Measurements from ENCODE around the gene CHST7. TPM values are rescaled to one million over a fixed set of nuclear protein-coding genes. Genes with fewer than 3 reads are reported as not detected.

Gene CHST7
- total and polyA plus RNA-seq, 9 donors: 5.9 to 144 (median 25.3) TPM

- 22 to 33% (median 31%) methylated on average over 6 of the region's 6 CpGs for WGBS, 3 donors
- no peak for TF ChIP-seq POLR2A (IDR thresholded peaks at IDR 0.05)
- TF ChIP-seq, protein P1, sequence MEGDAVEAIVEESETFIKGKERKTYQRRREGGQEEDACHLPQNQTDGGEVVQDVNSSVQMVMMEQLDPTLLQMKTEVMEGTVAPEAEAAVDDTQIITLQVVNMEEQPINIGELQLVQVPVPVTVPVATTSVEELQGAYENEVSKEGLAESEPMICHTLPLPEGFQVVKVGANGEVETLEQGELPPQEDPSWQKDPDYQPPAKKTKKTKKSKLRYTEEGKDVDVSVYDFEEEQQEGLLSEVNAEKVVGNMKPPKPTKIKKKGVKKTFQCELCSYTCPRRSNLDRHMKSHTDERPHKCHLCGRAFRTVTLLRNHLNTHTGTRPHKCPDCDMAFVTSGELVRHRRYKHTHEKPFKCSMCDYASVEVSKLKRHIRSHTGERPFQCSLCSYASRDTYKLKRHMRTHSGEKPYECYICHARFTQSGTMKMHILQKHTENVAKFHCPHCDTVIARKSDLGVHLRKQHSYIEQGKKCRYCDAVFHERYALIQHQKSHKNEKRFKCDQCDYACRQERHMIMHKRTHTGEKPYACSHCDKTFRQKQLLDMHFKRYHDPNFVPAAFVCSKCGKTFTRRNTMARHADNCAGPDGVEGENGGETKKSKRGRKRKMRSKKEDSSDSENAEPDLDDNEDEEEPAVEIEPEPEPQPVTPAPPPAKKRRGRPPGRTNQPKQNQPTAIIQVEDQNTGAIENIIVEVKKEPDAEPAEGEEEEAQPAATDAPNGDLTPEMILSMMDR (IDR thresholded peaks at IDR 0.05): no peak
- no peak for TF ChIP-seq EP300 (IDR thresholded peaks at IDR 0.05)
- no peak for DNase-seq
- Histone ChIP-seq H3K36me3 (no peaks in the 10 kb centered on the region), H3K4me3 (no peak overlapping the region), H3K4me1 (ENCODE audit: insufficient read depth) (peaks cover 4% of the 10 kb centered on the region), H3K27ac (no peak overlapping the region), H3K9me3 (no peaks in the 10 kb centered on the region), H3K27me3 (no peaks in the 10 kb centered on the region)
- intact Hi-C loops (cut with DNase I): no loop called here
Measured at GRCh38 chrX:46601283-46601682, 27.7 kb downstream of the CHST7 start.

- TF ChIP-seq POLR2A (IDR thresholded peaks at IDR 0.05) (no peak), EP300 (IDR thresholded peaks at IDR 0.05) (no peak)
- TF ChIP-seq, protein P1 (IDR thresholded peaks at IDR 0.05): no peak
- no peak overlapping the region for H3K27ac ChIP-seq
- no peaks in the 10 kb centered on the region for H3K27me3 ChIP-seq
- intact Hi-C loops (cut with DNase I): no loop called here
- no peak for DNase-seq
- H3K36me3 ChIP-seq: no peaks in the 10 kb centered on the region
- H3K4me1 ChIP-seq (ENCODE audit: insufficient read depth): peaks cover 4% of the 10 kb centered on the region
- H3K9me3 ChIP-seq: no peaks in the 10 kb centered on the region
- no peak overlapping the region for H3K4me3 ChIP-seq
- 82 to 86% (median 83%) methylated on average over 6 of the region's 6 CpGs for WGBS, 3 donors
Measured at GRCh38 chrX:46602468-46603102, 29.0 kb downstream of the CHST7 start.

GRCh38 chrX:46607916-46608315 lies 34.4 kb downstream of the CHST7 start:
- H3K27ac ChIP-seq: no peak overlapping the region
- H3K4me1 ChIP-seq (ENCODE audit: insufficient read depth): peaks cover under 1% of the 10 kb centered on the region
- intact Hi-C loops (cut with DNase I): no loop called here
- no peak overlapping the region for H3K4me3 ChIP-seq
- WGBS, 3 donors: 69 to 85% (median 82%) methylated on average over 11 of the region's 11 CpGs
- no peak for DNase-seq
- no peaks in the 10 kb centered on the region for H3K27me3 ChIP-seq
- no peaks in the 10 kb centered on the region for H3K9me3 ChIP-seq
- H3K36me3 ChIP-seq: no peaks in the 10 kb centered on the region
- TF ChIP-seq EP300 (IDR thresholded peaks at IDR 0.05) (no peak), POLR2A (IDR thresholded peaks at IDR 0.05) (no peak)

DNA sequence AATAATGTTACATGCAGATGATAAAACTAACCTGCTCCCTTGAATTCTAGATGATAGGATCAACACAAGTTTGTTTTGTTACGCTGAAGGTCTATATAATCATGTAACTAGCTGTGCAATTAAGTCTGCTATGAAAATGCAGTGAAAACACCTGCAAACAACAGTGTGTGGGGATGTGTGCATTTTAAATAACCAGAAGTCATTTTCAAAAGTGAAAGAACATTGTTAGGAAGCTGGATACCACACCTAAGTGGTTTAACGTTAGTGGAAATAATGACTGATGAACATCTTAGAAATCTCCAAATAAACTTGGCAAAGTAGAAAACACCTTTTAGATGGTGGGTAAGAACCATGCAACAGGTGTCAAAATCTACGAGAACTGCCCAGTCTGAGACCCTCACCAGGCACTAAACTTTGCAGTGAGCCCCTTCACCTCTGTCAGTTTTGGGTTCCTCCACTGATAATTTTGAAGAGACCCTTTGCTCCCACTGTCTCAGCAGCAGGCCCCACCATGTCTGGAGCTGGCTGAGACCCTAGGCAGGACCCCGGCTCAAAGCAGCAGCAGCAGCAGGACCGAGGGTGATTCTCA lies 36.6 kb downstream of the CHST7 start:
- DNase-seq: no peak
- TF ChIP-seq, protein P1 (IDR thresholded peaks at IDR 0.05): no peak
- TF ChIP-seq EP300 (IDR thresholded peaks at IDR 0.05): no peak
- no peak for TF ChIP-seq POLR2A (IDR thresholded peaks at IDR 0.05)
- 68 to 74% (median 73%) methylated on average over 5 of the region's 5 CpGs for WGBS, 3 donors
- Histone ChIP-seq H3K9me3 (no peaks in the 10 kb centered on the region), H3K27ac (no peak overlapping the region), H3K4me1 (ENCODE audit: insufficient read depth) (no peaks in the 10 kb centered on the region), H3K4me3 (no peak overlapping the region), H3K27me3 (no peaks in the 10 kb centered on the region), H3K36me3 (no peaks in the 10 kb centered on the region)
- intact Hi-C loops (cut with DNase I): no loop called here

DNA sequence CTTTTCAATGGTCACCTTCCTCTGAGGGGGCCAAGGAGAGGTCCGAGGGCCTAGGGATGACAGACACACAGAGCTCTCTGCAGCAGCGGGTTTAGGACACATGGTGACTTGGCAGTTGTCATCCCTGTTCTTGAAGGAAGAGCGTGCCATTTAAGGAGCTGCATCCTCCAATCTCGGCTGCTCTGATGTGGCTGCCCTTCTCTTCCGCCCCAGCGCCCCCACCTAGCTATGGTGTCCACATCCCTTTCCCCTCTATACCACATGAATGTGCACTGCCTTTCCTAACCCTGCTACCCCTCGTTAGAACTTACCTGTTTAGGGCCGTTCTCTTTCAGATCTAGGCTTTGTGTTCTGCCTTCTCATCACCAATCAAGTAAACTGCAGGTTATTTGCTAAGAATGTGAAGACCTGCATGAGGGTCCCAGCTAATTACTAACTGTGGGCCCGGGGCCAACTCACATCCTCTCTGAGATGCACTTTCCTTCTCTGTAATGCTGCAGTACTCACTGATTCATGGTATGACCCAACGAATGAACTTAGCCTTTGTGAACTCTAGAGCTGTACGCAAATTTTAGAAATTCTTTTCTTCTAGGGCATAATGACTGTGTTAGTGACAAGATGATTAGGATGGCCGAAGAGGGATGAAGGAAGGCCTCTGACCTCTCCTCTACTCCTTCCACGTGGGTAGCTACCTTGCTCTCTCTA lies 38.2 kb downstream of the CHST7 start:
- Histone ChIP-seq H3K36me3 (no peaks in the 10 kb centered on the region), H3K27ac (no peak overlapping the region), H3K4me3 (no peak overlapping the region), H3K4me1 (ENCODE audit: insufficient read depth) (no peaks in the 10 kb centered on the region), H3K9me3 (no peaks in the 10 kb centered on the region), H3K27me3 (no peaks in the 10 kb centered on the region)
- 72 to 76% (median 75%) methylated on average over 13 of the region's 13 CpGs for WGBS, 3 donors
- TF ChIP-seq POLR2A (IDR thresholded peaks at IDR 0.05) (no peak), EP300 (IDR thresholded peaks at IDR 0.05) (no peak)
- TF ChIP-seq, protein P1 (IDR thresholded peaks at IDR 0.05): no peak
- no peak for DNase-seq
- intact Hi-C loops (cut with DNase I): no loop called here

Data from ovary (tissue), 9 donors.